Endothelial cell of umbilical vein (primary cell): ENCODE results near the gene LNX2.

Experiments used
- CTCF ChIP-seq, 2 donors: IDR thresholded peaks; 1 replicate in 1 of 2; 2 replicates in 1 of 2; pipeline ENCODE4 v1.5.1; 2011; ENCODE audit warnings: low read length in 2 of 2, mild to moderate bottlenecking in 2 of 2, moderate library complexity in 2 of 2, control low read depth in 1 of 2, inconsistent platforms in 1 of 2, low read depth in 1 of 2; ENCODE audit not compliant: insufficient read depth in 1 of 2; ENCODE audit errors: extremely low read depth in 1 of 2
- EZH2 ChIP-seq: IDR thresholded peaks from 2 replicates; pipeline ENCODE4 v1.6.1; 2012; ENCODE audit warnings: borderline replicate concordance, low read depth, mild to moderate bottlenecking, moderate library complexity, low read length, inconsistent platforms; ENCODE audit not compliant: severe bottlenecking
- FOS ChIP-seq: IDR thresholded peaks from 2 replicates; pipeline ENCODE4 v1.6.1; 2011; ENCODE audit warnings: mild to moderate bottlenecking, low read length, moderate library complexity, borderline replicate concordance; ENCODE audit not compliant: insufficient read depth
- GATA2 ChIP-seq: IDR thresholded peaks from 2 replicates; pipeline ENCODE4 v1.7.0; 2011; ENCODE audit warnings: low read depth, mild to moderate bottlenecking, moderate library complexity, mixed read lengths, low read length; ENCODE audit not compliant: insufficient read length, insufficient read depth
- MAX ChIP-seq: IDR thresholded peaks from 2 replicates; pipeline ENCODE4 v1.6.1; 2011; ENCODE audit not compliant: insufficient read depth, insufficient read length
- MYC ChIP-seq: IDR thresholded peaks from one replicate; pipeline ENCODE4 v1.6.1; 2011; ENCODE audit warnings: mild to moderate bottlenecking, low read depth, low read length
- POLR2A ChIP-seq: IDR thresholded peaks from 2 replicates; pipeline ENCODE4 v1.6.1; 2012; ENCODE audit warnings: low read depth, mild to moderate bottlenecking, control low read depth, low read length
- POLR2AphosphoS5 ChIP-seq: IDR thresholded peaks from 2 replicates; pipeline ENCODE4 v1.6.1; 2012; ENCODE audit warnings: low read depth, mild to moderate bottlenecking, control low read depth, low read length, moderate library complexity; ENCODE audit not compliant: insufficient read depth

- TF ChIP-seq GATA2 (no peak), EZH2 (no peak), MYC (no peak), CTCF (IDR thresholded peaks at IDR 0.05; ENCODE audit: extremely low read depth in 1 of 2, insufficient read depth in 1 of 2, low read depth in 1 of 2, low read length in 2 of 2) (no peak), FOS (no peak), POLR2A (no peak), POLR2AphosphoS5 (no peak), MAX (no peak)
Measured at GRCh38 chr13:27541386-27541785, 78.9 kb downstream of the LNX2 start.
